MCF 10A (cell line): Measurements from ENCODE around the gene PRRT1. TPM values are rescaled to one million over a fixed set of nuclear protein-coding genes. Genes with fewer than 3 reads are reported as not detected.

Experiments
- BruUV-seq: library from RNA; stranded (reverse); fragments of 400-500 nt; replicated peaks from 2 replicates; lab custom pipeline; 2021; lab: Mats Ljungman, UMichigan
- CTCF ChIA-PET: fragments of 300-600 bp; sonication (Branson Sonifier 250); formaldehyde crosslinking; extraction: SDS; loops from one replicate; lab custom pipeline; 2021; ENCODE audit warnings: antibody characterized with exemption, inconsistent platforms; lab: Yijun Ruan, JAX
- POLR2A ChIA-PET: fragments of 300-600, 350-650 bp; sonication (Branson Sonifier 250); formaldehyde crosslinking; extraction: SDS; loops from one replicate; lab custom pipeline; 2020; ENCODE audit warnings: antibody characterized with exemption, inconsistent platforms; lab: Yijun Ruan, JAX
- DNase-seq: peaks from one replicate; pipeline ENCODE4 v3.0.0-alpha.2; 2018; ENCODE audit not compliant: unreplicated experiment
- H3K27ac Mint-ChIP-seq: one replicate; pipeline ENCODE4 v1.8.0; 2022; ENCODE audit warnings: mild to moderate bottlenecking, low read depth, mixed read lengths; ENCODE audit not compliant: unreplicated experiment
- H3K27me3 Mint-ChIP-seq: one replicate; pipeline ENCODE4 v1.8.0; 2022; ENCODE audit warnings: mixed read lengths; ENCODE audit not compliant: insufficient read depth, unreplicated experiment
- H3K36me3 Mint-ChIP-seq: one replicate; pipeline ENCODE4 v1.8.0; 2022; ENCODE audit warnings: mild to moderate bottlenecking, moderate library complexity, mixed read lengths; ENCODE audit not compliant: insufficient read depth, unreplicated experiment
- H3K4me1 Mint-ChIP-seq: one replicate; pipeline ENCODE4 v1.8.0; 2022; ENCODE audit warnings: mixed read lengths; ENCODE audit not compliant: insufficient read depth, unreplicated experiment
- H3K4me3 Mint-ChIP-seq: one replicate; pipeline ENCODE4 v1.8.0; 2022; ENCODE audit warnings: mild to moderate bottlenecking, moderate library complexity, mixed read lengths; ENCODE audit not compliant: unreplicated experiment
- H3K9me3 Mint-ChIP-seq: one replicate; pipeline ENCODE4 v1.8.0; 2022; ENCODE audit warnings: mixed read lengths; ENCODE audit not compliant: unreplicated experiment
- intact Hi-C: fragments of 100-400 bp; cut with micrococcal nuclease; formaldehyde crosslinking; loops from 2 replicates; pipeline ENCODE4 v1.14.1; 2022
- total RNA-seq: library from RNA; stranded (reverse); gene quantifications from 2 replicates; pipeline ENCODE4 v1.2.3, GENCODE V29; 2022
- TF ChIP-seq, protein P1 (sequence below): fragments of 200-600 bp; IDR thresholded peaks from one replicate; pipeline ENCODE4 v1.8.0; 2022; ENCODE audit warnings: antibody characterized with exemption, mild to moderate bottlenecking; ENCODE audit not compliant: unreplicated experiment

Gene PRRT1
- total RNA-seq, 1 experiment from 2014 or later, result 0.19 TPM

- H3K4me1 Mint-ChIP-seq, result no peaks in the 10 kb centered on the region
- BruUV-seq, result no TSS peak
- no peak for DNase-seq
- H3K27ac Mint-ChIP-seq, result no peak within 1 kb of the TSS
- no peak within 1 kb of the TSS for H3K4me3 Mint-ChIP-seq
- CTCF ChIA-PET, result interaction anchor here (0.5 to 1.3 kb wide), 4 partner anchors 10 to 117 kb away, joined by 3 to 4 read pairs (median 3); no protein-coding TSS in a partner anchor
- no peaks in the 10 kb centered on the region for H3K9me3 Mint-ChIP-seq
- TF ChIP-seq, protein P1, sequence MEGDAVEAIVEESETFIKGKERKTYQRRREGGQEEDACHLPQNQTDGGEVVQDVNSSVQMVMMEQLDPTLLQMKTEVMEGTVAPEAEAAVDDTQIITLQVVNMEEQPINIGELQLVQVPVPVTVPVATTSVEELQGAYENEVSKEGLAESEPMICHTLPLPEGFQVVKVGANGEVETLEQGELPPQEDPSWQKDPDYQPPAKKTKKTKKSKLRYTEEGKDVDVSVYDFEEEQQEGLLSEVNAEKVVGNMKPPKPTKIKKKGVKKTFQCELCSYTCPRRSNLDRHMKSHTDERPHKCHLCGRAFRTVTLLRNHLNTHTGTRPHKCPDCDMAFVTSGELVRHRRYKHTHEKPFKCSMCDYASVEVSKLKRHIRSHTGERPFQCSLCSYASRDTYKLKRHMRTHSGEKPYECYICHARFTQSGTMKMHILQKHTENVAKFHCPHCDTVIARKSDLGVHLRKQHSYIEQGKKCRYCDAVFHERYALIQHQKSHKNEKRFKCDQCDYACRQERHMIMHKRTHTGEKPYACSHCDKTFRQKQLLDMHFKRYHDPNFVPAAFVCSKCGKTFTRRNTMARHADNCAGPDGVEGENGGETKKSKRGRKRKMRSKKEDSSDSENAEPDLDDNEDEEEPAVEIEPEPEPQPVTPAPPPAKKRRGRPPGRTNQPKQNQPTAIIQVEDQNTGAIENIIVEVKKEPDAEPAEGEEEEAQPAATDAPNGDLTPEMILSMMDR, result no peak
- H3K27me3 Mint-ChIP-seq, result no peaks in the 10 kb centered on the region
- POLR2A ChIA-PET, result interaction anchor here (0.6 kb wide), 1 partner anchor 17 kb away, joined by 3 read pairs; no protein-coding TSS in a partner anchor
- intact Hi-C loops, result no loop called here
- peaks cover 24% of the 10 kb centered on the region for H3K36me3 Mint-ChIP-seq
Measured at GRCh38 chr6:32164295-32164694, 12.6 kb upstream of the PRRT1 start, which contains the start of gene EGFL8. Gene EGFL8, plus strand, starts transcription at chr6:32164595. Its CDS starts 1,571 bp downstream, at chr6:32166166.

GRCh38 chr6:32163559-32164258 is 12.0 kb upstream of the PRRT1 start:
- H3K9me3 Mint-ChIP-seq, result no peaks in the 10 kb centered on the region
- H3K27ac Mint-ChIP-seq, result no peak overlapping the region
- CTCF ChIA-PET, result interaction anchor here (0.5 to 1.3 kb wide), 3 partner anchors 45 to 116 kb away, joined by 3 to 4 read pairs (median 3); no protein-coding TSS in a partner anchor
- no TSS peak for BruUV-seq
- H3K4me1 Mint-ChIP-seq, result no peaks in the 10 kb centered on the region
- H3K4me3 Mint-ChIP-seq, result no peak overlapping the region
- H3K27me3 Mint-ChIP-seq, result no peaks in the 10 kb centered on the region
- peaks cover 30% of the 10 kb centered on the region for H3K36me3 Mint-ChIP-seq
- DNase-seq, result no peak
- POLR2A ChIA-PET, result no interaction called here
- TF ChIP-seq, protein P1, result no peak
- intact Hi-C loops, result no loop called here

- POLR2A ChIA-PET, result interaction anchor here (1.0 kb wide), 1 partner anchor 30 kb away, joined by 3 read pairs; the partner anchor contains the start of gene ATF6B
- CTCF ChIA-PET, result interaction anchor here (2.5 kb wide), 1 partner anchor 39 kb away, joined by 16 read pairs; no protein-coding TSS in a partner anchor
Measured at GRCh38 chr6:32158052-32158451, 6.3 kb upstream of the PRRT1 start.

GRCh38 chr6:32156891-32157290 is 5.2 kb upstream of the PRRT1 start:
- peaks cover 13% of the 10 kb centered on the region for H3K4me1 Mint-ChIP-seq
- DNase-seq, result no peak
- no peaks in the 10 kb centered on the region for H3K9me3 Mint-ChIP-seq
- no TSS peak for BruUV-seq
- peaks cover 33% of the 10 kb centered on the region for H3K36me3 Mint-ChIP-seq
- POLR2A ChIA-PET, result no interaction called here
- intact Hi-C loops, result loop anchor here (10.0 kb wide), 1 partner anchor 182 kb away; the partner anchor contains the start of gene DXO
- H3K4me3 Mint-ChIP-seq, result no peak overlapping the region
- CTCF ChIA-PET, result no interaction called here
- no peaks in the 10 kb centered on the region for H3K27me3 Mint-ChIP-seq
- TF ChIP-seq, protein P1, result no peak
- no peak overlapping the region for H3K27ac Mint-ChIP-seq

More at GRCh38 chr6:32158052-32158451, 6.3 kb upstream of the PRRT1 start:
- Mint-ChIP-seq H3K9me3 (no peaks in the 10 kb centered on the region), H3K36me3 (peaks cover 34% of the 10 kb centered on the region), H3K27me3 (no peaks in the 10 kb centered on the region), H3K4me3 (no peak overlapping the region), H3K27ac (no peak overlapping the region), H3K4me1 (peaks cover 13% of the 10 kb centered on the region)
- TF ChIP-seq, protein P1, result no peak
- intact Hi-C loops, result loop anchor here (10.0 kb wide), 1 partner anchor 183 kb away; the partner anchor contains the start of gene DXO
- no peak for DNase-seq
- BruUV-seq, result no TSS peak
